Hepatocyte (in vitro differentiated cells): ENCODE measurements around the gene PDGFA. TPM values are rescaled to one million over a fixed set of nuclear protein-coding genes. Genes with fewer than 3 reads are reported as not detected.

Experiments used
- DNase-seq: peaks from one replicate; pipeline ENCODE4 v3.0.0-alpha.2; 2016; ENCODE audit warnings: low spot score
- H2AFZ ChIP-seq: fragments of 200-600 bp; sonication (generic); 2 replicates; pipeline ENCODE4 v1.6.0; 2016; ENCODE audit warnings: antibody characterized with exemption, mild to moderate bottlenecking
- H3K27ac ChIP-seq: fragments of 200-600 bp; sonication (generic); 2 replicates; pipeline ENCODE4 v1.5.1; 2016; ENCODE audit warnings: mild to moderate bottlenecking
- H3K27me3 ChIP-seq: fragments of 200-600 bp; sonication (generic); 2 replicates; pipeline ENCODE4 v1.6.1; 2016
- H3K36me3 ChIP-seq: fragments of 200-600 bp; sonication (generic); replicated peaks from 2 replicates; pipeline ENCODE4 v1.5.1; 2016; ENCODE audit warnings: low read depth; ENCODE audit not compliant: insufficient read depth
- H3K4me1 ChIP-seq: fragments of 200-600 bp; sonication (generic); 2 replicates; pipeline ENCODE4 v1.5.1; 2016; ENCODE audit warnings: mild to moderate bottlenecking, moderate library complexity; ENCODE audit not compliant: insufficient read depth
- H3K4me2 ChIP-seq: fragments of 200-600 bp; sonication (generic); 2 replicates; pipeline ENCODE4 v1.6.0; 2016
- H3K4me3 ChIP-seq: fragments of 200-600 bp; sonication (generic); 2 replicates; pipeline ENCODE4 v1.5.1; 2016; ENCODE audit warnings: mild to moderate bottlenecking
- H3K79me2 ChIP-seq: fragments of 200-600 bp; sonication (generic); 2 replicates; pipeline ENCODE4 v1.6.0; 2017; ENCODE audit warnings: mild to moderate bottlenecking
- H3K9me2 ChIP-seq: fragments of 200-600 bp; sonication (generic); replicated peaks from 2 replicates; pipeline ENCODE4 v1.6.0; 2017; ENCODE audit warnings: mild to moderate bottlenecking; ENCODE audit not compliant: insufficient read depth
- H3K9me3 ChIP-seq: fragments of 200-600 bp; sonication (generic); 2 replicates; pipeline ENCODE4 v1.5.1; 2016; ENCODE audit warnings: low read depth, mild to moderate bottlenecking
- H4K20me1 ChIP-seq: fragments of 200-600 bp; sonication (generic); 2 replicates; pipeline ENCODE4 v1.6.0; 2016; ENCODE audit warnings: mild to moderate bottlenecking; ENCODE audit not compliant: insufficient read depth, poor library complexity, severe bottlenecking
- CTCF ChIP-seq: fragments of 200-600 bp; sonication (generic); IDR thresholded peaks from 2 replicates; pipeline ENCODE4 v1.5.1; 2016; ENCODE audit warnings: antibody characterized with exemption, mild to moderate bottlenecking; ENCODE audit not compliant: poor library complexity
- EZH2 ChIP-seq: fragments of 200-600 bp; sonication (generic); IDR thresholded peaks from 2 replicates; pipeline ENCODE4 v1.6.1; 2016; ENCODE audit warnings: antibody characterized with exemption, mild to moderate bottlenecking, borderline replicate concordance
- EZH2phosphoT487 ChIP-seq: fragments of 200-600 bp; sonication (generic); IDR thresholded peaks from one replicate; pipeline ENCODE4 v1.6.1; 2018; ENCODE audit warnings: antibody characterized with exemption, mild to moderate bottlenecking, low read depth, moderate library complexity; ENCODE audit not compliant: unreplicated experiment, severe bottlenecking
- WGBS: methylation state at CpG from one replicate; pipeline ENCODE4 v1.1.6; 2016; ENCODE audit warnings: low lambda C conversion rate; ENCODE audit errors: missing lambda C conversion rate; 5-methylcytosine and 5-hydroxymethylcytosine counted together
- polyA plus RNA-seq: library from polyadenylated mRNA; unstranded; fragments of >200 nt; fragmentation: Nextera tagmentation; extraction: Ambion mirVana; gene quantifications from 2 replicates; pipeline ENCODE4 v1.2.1, GENCODE V29; 2016
- total RNA-seq: library from RNA; depleted of rRNA; stranded (reverse); fragments of >200 nt; gene quantifications from 2 replicates; pipeline ENCODE4 v1.2.3, GENCODE V29; 2014

PDGFA gene
- total and polyA plus RNA-seq, 2 experiments from 2014 or later = 30.7 to 63.1 TPM

GRCh38 chr7:521221-522070 lies 1.8 kb upstream of the PDGFA start:
- peak; percentile 79 for DNase-seq
- no peaks in the 10 kb centered on the region for H3K9me3 ChIP-seq
- peaks cover 26% of the 10 kb centered on the region for H3K4me1 ChIP-seq
- H2AFZ ChIP-seq = peak overlapping the region; percentile 1
- no peaks in the 10 kb centered on the region for H3K9me2 ChIP-seq
- H3K79me2 ChIP-seq = peaks cover 18% of the 10 kb centered on the region
- WGBS = 6% methylated on average over 59 of the region's 72 CpGs
- peak overlapping the region; percentile 24 for H3K4me3 ChIP-seq
- peaks cover 22% of the 10 kb centered on the region for H3K27me3 ChIP-seq
- peaks cover 6% of the 10 kb centered on the region for H4K20me1 ChIP-seq
- H3K27ac ChIP-seq = no peak overlapping the region
- H3K36me3 ChIP-seq = no peaks in the 10 kb centered on the region
- peak overlapping the region; percentile 98 for H3K4me2 ChIP-seq
- no peak for TF ChIP-seq EZH2phosphoT487
- TF ChIP-seq EZH2 = no peak
- TF ChIP-seq CTCF = no peak

- 6% methylated on average over 49 of the region's 63 CpGs for WGBS
- Histone ChIP-seq H4K20me1 (peaks cover 15% of the 10 kb centered on the region), H3K27ac (peak overlapping the region; percentile 92), H3K9me3 (no peaks in the 10 kb centered on the region), H3K36me3 (no peaks in the 10 kb centered on the region), H3K4me3 (peak overlapping the region; percentile 61), H3K9me2 (no peaks in the 10 kb centered on the region), H3K27me3 (peaks cover 22% of the 10 kb centered on the region), H3K4me1 (peaks cover 34% of the 10 kb centered on the region), H2AFZ (no peak overlapping the region), H3K4me2 (peak overlapping the region; percentile 98), H3K79me2 (peaks cover 26% of the 10 kb centered on the region)
- TF ChIP-seq EZH2 (no peak), CTCF (peak; percentile 26)
- peak; percentile 70 for DNase-seq
Observed at GRCh38 chr7:520503-521161, 986 bp upstream of the PDGFA start.

- H3K4me3 ChIP-seq = peak overlapping the region; percentile 99
- H3K27ac ChIP-seq = peak overlapping the region; percentile 98
- no peaks in the 10 kb centered on the region for H3K36me3 ChIP-seq
- H3K4me1 ChIP-seq = peaks cover 41% of the 10 kb centered on the region
- peak; percentile 91 for DNase-seq
- no peaks in the 10 kb centered on the region for H3K9me2 ChIP-seq
- H2AFZ ChIP-seq = no peak overlapping the region
- H3K9me3 ChIP-seq = no peaks in the 10 kb centered on the region
- H3K27me3 ChIP-seq = peaks cover 22% of the 10 kb centered on the region
- 2% methylated on average over 50 of the region's 93 CpGs for WGBS
- peaks cover 32% of the 10 kb centered on the region for H4K20me1 ChIP-seq
- peak overlapping the region; percentile 91 for H3K4me2 ChIP-seq
- peaks cover 44% of the 10 kb centered on the region for H3K79me2 ChIP-seq
- TF ChIP-seq EZH2phosphoT487 = no peak
- TF ChIP-seq CTCF = no peak
- no peak for TF ChIP-seq EZH2
Observed at GRCh38 chr7:518630-519483, 789 bp downstream of the PDGFA start.
